GM08714 (cell line): ENCODE results near the gene LRRC28.

ENCODE experiments used
- H3K4me3 ChIP-seq: fragments of 200-500 bp; sonication (Bioruptor generic); 2 replicates; pipeline ENCODE4 v1.5.1; 2014; ENCODE audit warnings: mild to moderate bottlenecking, low read length, inconsistent platforms
- ZNF274 ChIP-seq: IDR thresholded peaks from 2 replicates; pipeline ENCODE4 v1.6.1; 2012; ENCODE audit warnings: mild to moderate bottlenecking, low read depth, low read length

The LRRC28 gene

DNA sequence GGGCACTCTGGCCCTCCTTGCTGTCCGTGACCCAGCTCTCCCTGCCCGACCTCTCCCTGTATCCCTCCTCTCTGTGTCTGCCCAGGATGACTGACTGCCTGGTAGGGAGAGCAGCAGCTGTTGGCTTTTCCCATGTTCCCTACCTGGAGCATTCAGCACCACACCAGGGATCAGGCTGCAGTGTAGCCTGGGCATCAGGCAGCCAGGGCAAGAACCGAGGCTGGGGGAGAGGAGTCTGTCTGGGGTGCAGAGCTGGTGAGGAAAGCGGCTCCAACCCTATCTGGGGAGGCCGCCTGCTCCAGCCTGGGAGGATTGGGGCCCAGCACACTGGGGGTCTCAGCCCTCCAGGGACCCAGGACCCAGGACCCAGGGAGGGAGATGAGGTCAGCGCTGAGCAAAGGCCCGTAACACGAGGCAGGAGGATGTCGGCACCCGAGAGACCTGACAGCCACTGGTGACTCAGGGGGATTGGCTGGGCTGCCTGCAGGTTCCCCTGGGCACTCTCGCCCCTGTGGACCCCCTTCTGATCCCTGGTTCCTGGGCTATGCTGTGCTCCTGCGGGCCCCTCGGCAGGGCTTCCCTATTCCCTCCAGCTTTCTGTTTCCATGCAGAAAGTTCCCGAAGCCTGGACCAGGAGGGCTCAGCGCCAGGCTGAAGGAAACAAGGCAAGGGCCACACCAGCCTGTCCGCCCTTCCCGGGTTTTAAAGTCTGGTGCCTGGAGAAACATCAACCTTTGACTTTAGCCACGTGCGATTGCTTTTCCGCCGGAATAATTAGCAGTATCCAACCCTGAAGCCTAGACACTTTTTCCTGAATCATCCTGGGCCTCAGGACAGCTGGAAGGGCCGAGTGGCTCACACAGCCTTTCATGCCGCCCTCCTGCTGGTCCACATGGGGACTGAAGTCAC, 186.3 kb downstream of the LRRC28 start:
- no peak overlapping the region for H3K4me3 ChIP-seq
- no peak for TF ChIP-seq ZNF274

DNA sequence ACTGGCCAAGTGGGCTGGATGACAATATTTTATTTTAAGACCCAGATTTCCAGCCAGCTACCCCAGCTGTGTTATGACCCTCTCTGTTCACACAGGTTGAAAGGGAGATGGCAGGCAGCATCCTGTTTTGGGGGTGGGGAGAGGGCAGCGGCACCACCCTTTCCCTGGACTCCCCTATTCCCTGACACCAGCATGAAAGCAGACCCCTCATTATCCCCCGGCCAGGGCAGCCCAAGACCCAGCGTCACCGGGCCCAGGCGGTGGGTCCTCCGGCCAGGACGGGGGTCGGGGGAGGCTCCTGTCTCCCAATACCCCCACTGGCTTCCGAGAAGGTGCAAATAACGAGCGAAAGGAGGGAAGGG, 186.9 kb downstream of the LRRC28 start:
- TF ChIP-seq ZNF274, result no peak

DNA sequence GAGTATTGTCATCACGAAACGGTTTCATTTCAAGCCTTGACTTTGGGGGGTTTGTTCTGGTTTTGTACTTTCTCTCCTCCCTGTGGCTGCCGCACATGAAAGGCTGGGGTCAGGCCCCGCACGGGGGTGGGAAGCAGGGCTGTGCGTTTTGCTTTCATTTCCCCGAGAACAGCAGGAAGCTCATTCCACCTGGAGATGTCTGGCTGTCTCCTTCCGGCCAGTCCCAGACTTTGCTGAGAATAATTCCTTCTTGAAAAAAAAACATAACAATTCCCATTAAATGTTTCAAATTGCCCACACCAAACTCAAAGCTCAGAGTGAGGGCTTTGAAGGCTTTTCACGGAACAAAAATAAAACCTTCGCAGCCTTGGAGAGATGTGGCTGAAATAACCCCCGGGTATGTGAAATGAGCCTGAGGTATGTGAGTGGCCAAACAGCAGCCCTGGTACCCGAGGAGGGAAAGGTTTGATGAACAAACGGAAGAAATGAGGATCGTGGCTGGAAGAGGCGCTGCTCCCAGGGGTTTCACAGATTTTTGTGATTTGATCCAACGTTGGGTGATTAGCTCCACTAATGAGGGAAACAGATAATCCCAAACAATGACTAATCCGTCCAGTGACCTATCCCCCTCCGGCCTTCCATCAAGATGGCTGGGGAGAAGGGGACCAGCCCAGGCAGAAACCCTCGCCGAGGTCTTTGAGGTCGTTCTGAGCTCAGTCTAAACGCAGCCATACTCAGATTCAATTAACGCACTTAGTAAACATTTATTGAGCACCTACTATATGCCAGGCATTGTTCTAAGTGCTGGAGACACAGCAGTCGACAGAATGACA, 187.6 kb downstream of the LRRC28 start:
- no peak overlapping the region for H3K4me3 ChIP-seq
- TF ChIP-seq ZNF274, result no peak

More for the DNA sequence above, 186.9 kb downstream of the LRRC28 start:
- H3K4me3 ChIP-seq, result no peak overlapping the region

DNA sequence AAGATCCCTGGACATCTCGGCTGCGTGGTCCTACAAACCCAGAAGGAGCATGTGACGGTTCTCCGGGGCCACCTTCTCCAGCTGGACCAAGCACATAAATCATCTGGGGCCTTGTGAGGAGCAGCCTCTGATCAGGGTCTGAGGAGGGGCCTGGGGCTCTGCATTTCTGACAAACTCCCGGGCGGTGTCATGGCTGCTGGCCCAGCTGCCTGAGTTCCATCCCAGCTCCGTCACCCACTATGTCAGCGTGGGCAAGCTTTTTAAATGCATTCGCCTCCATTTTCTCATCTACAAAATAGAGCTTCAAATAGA, 188.2 kb downstream of the LRRC28 start:
- no peak overlapping the region for H3K4me3 ChIP-seq
- TF ChIP-seq ZNF274, result no peak

DNA sequence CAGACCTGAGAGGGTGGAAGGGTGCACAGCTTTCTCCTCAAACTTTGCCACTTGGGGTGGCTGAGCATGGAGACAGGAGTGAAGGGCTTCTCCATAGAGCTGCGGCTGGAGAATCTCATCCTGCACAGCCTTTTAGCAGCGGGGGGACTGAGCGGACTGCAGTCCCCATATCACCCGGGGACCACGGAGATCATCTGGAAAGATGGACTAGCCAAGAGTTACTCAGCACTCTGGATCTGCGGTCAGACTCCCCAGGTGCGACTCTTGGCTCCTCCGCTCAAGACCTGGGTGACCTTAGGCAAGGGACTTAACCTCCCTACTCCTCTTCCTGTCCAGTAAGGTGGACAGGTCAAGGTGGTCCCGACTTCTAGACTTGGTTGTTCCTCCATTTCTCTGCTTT, 188.7 kb downstream of the LRRC28 start:
- TF ChIP-seq ZNF274, result no peak
- H3K4me3 ChIP-seq, result no peak overlapping the region
